Measurements from ENCODE around the gene ENTREP1.

- TF ChIP-seq POLR2A (IDR thresholded peaks at IDR 0.05) = no peak
- TF ChIP-seq CTCF (IDR thresholded peaks at IDR 0.05) = no peak
Observed at GRCh38 chr9:69355232-69355631, 30.2 kb downstream of the ENTREP1 start.

Data from body of pancreas (tissue), 4 donors.